Activated effector memory CD4-positive, alpha-beta T cell treated with anti-CD3 and anti-CD28 coated beads, Interleukin-2, amount 50 U/mL, for 16 hours (primary cell): ENCODE data around the gene FPR2.
"Not testable (repeated sequence)": the region's sequence is repeated elsewhere in the genome, so short reads cannot be mapped to it uniquely, and the experiment has no call there.

Source experiments
- DNase-seq: peaks from one replicate; pipeline ENCODE4 v3.0.0-alpha.2; 2020

FPR2 gene, protein sequence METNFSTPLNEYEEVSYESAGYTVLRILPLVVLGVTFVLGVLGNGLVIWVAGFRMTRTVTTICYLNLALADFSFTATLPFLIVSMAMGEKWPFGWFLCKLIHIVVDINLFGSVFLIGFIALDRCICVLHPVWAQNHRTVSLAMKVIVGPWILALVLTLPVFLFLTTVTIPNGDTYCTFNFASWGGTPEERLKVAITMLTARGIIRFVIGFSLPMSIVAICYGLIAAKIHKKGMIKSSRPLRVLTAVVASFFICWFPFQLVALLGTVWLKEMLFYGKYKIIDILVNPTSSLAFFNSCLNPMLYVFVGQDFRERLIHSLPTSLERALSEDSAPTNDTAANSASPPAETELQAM

GRCh38 chr19:51760697-51761356 lies at the start of gene FPR2:
Gene FPR2, plus strand, starts transcription at chr19:51761180. Its CDS starts 7,479 bp downstream, at chr19:51768659.
- DNase-seq: no peak

GRCh38 chr19:51711702-51712101 lies 49.3 kb upstream of the FPR2 start:
- no peak for DNase-seq

- no peak for DNase-seq
Measured at GRCh38 chr19:51712461-51713081, 48.4 kb upstream of the FPR2 start.

- no peak for DNase-seq
Measured at GRCh38 chr19:51713319-51714285, 47.4 kb upstream of the FPR2 start.

DNA sequence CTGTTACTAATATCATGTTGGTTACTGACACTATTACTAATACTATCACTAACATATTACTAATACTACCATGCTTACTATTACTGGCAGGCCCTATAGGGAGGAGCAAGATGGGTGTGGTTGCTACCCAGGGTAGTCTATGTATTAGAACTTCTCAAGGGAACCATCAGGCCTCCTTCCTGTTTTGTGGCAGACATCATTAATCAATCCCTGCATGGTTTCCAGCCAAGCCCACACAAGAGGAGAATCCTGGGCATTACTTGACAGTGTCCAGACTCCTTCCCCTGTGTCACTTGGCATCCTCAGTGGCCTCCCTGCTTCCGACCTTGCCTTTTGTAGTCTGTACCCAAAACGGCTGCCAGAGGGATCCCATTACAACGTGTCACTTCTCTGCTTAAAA lies 46.1 kb upstream of the FPR2 start:
- DNase-seq: no peak

DNA sequence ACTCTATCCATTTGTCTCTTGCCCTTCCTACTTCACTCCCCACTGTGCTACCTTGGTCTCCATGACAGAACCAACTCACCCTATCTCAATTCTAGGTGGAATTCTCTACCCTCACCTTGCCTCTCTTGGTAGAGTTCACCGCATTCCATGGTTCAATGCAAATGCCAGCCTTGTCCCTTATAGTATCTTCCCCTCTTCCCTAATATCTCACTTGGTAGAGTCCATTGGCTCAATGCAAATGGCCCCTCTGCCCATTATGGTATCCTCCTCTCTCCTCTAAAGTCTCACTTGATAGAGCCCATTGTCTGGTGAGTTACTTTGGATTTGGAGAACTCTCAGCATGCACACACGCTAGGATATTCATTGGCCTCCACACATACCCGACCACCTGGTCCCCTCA lies 45.1 kb upstream of the FPR2 start:
- no peak for DNase-seq

DNA sequence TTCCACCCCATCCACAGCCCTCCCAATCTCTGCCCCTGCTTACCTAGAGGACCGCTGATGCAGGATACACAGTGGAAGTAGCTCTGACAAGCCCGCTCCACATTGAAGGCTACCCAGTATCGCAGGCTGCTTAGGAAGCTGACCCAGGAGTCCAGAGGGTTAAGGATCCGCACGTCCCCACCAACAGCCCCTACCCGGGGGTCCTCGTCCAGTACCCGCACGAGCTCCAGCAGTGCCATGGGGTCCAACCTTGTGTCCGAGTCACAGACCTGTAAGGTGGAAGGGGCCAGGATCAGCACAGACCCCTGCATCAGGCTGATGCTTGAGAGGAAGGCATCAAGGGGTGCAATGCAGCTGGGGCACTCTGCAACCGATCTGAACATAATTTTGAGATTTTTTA lies 44.1 kb upstream of the FPR2 start:
- DNase-seq: no peak

DNA sequence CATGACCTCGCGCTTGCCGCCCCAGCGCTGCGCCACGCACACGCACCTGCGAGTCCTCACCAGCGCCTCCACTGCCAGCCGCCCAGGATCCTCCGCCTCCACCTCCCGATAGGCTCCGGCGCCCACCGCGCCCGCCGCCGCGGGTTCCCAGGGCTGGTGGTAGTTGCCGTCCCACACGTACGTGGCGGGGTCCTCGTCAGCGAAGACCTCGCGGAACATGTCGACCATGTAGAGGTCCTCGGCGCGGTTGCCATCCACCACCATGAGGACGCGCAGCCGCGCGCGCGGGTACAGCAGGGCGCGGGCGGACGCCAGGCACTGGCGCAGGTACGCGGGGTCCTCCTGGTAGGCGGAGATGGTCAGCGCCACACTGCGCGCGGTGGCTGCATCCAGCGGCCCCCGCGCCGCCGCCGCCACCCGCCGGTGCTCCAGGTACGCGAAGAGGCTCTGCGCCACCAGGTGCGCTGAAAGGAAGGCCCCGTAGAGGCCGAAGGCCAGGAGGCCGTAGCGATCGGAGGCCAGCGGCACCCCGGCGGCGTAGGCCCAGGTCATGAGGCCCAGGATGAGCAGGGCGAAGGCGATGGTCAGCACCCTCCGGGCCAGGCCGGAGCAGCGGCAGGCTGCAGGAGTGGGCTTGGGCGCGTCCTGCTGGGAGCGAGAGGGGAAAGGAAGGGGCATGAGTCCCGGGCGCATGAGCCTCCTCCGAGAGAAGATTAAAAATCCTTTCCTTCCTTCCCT lies 41.6 kb upstream of the FPR2 start:
- DNase-seq: no peak

DNA sequence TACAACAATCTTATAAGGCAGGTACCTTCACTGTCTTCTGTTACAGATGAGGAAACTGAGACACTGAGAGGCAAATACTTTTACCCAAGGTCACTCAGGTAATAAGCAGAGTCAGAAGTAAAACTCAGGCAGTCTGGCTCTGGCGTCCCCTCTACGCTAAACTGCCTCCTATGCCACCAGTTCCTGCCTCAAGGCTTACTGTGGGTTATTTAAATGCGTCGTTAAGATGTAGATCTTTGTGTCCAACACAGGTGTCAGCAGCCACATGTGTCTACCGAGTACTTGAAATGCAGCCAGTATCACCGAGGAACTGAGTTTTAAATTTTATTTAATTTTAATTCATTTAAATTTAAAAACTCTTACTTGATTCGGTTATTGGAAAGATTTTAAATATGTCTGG lies 39.1 kb upstream of the FPR2 start:
- no peak for DNase-seq

DNA sequence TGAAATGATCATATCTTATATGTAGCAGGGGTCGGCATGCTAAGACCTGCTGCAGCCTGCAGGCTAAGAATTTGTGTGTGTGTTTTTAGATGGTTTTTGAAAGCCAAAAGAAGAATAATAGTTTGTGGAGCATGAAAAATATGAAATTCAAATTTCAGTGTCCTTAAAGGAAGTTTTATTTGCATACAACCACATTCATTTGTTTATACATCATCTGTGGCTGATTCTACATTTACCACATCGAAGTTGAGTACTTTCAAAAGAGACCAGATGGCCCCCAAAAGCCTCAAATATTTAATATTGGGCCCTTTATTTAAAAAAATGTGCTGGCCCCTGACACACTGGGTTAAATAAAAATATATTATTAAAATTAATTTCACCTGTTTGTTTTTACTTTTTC lies 38.5 kb upstream of the FPR2 start:
- DNase-seq: no peak

- DNase-seq: no peak
Measured at GRCh38 chr19:51724543-51724942, 36.4 kb upstream of the FPR2 start.

GRCh38 chr19:51726049-51726448 lies 34.9 kb upstream of the FPR2 start:
- DNase-seq: no peak

DNA sequence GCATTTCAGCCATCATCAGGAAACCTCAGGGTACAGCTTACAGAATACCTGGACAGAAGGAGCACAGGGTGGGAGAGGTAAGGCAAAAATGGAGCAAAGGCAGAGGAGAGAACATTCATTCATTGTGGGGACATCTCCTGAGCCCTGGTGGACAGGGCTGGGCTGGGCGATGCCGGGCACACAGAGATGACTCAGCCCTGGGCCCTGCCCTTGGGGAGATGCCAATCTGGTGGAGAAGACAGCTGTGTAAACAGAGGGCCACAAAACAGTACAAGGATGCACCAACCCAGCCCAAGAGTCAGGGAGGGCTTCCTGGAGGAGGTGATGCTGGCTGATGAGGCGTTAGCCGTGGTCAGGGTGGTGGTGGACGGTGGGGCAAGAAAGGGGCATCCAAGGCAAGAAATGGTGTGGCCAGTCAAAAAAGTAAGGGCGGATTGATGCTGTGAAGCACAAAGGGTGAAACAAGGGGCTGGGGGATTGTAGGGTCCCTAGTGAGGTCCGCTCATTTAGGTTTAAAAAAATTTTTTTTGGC lies 33.6 kb upstream of the FPR2 start:
- DNase-seq: no peak

DNA sequence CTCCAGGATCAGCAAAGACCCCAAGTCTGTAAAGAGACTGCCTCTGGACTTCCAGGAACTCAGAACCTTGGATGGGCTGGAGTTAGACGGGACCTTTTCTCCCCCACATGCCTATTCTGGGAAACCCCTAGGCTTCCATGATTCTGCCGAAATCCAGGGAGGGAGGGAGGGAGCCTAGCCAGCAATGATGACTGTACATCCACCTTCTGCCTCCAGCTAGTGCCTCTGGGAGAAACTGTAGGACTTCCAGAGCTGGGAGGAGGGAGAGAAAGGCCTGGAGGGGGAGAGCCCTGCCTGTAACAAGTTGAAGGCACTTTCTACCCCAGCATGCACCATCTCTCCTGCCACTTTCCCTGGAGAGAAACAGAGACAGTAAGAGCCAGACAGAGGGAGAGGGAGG lies 31.2 kb upstream of the FPR2 start:
- no peak for DNase-seq

DNA sequence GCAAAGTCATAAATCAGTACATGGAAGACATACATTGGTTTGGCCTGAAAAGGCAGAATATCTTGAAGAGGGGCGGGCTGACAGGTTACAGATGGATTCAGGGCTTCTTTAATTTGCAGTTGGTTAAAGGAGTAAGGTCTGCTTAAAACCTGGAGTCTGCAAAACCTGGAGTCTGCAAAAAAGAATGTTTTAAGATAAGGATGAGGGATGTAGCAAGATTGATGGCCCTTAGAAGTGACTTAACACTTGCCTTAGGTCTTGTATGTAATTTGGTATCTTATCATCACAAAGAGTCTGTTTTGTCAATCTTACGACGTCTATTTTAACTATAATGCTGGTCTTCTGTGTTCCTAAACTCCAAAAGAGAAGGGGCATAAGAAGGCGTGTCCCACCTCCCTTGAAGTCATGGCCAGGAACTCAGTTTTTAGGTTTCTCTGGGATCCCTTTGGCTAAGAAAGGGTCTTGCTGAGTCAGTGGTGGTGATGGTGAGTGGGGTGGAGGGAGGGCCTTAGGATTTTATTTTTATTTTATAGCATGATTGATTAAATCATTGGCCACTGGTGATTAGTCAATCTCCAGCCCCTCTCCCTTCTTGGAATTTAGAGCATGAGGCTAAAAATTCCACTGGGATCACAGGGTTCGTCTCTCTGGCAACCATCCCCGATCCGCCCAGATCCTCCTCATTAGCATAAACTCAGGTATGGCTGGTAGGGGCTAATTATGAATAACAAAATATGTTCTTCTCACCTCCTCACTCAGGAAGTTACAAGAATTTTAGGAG lies 27.0 kb upstream of the FPR2 start:
- no peak for DNase-seq

- no peak for DNase-seq
Measured at GRCh38 chr19:51735759-51736449, 25.1 kb upstream of the FPR2 start.

DNA sequence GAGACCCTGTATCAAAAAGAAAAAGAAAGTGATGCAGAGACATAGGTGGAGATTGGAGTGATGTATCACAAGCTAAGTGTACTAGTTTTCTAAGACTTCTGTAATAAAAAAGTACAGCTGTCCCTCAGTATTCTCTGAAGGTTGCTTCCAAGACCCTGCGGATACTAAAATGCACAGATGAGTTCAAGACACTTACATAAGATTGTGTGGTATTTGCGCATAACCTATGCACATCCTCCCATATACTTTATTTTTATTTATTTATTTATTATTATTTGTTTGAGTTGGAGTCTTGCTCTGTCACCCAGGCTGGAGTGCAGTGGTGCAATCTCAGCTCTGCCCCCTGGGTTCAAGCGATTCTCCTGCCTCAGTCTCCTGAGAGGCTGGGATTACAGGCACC lies 23.6 kb upstream of the FPR2 start:
- DNase-seq: no peak

DNA sequence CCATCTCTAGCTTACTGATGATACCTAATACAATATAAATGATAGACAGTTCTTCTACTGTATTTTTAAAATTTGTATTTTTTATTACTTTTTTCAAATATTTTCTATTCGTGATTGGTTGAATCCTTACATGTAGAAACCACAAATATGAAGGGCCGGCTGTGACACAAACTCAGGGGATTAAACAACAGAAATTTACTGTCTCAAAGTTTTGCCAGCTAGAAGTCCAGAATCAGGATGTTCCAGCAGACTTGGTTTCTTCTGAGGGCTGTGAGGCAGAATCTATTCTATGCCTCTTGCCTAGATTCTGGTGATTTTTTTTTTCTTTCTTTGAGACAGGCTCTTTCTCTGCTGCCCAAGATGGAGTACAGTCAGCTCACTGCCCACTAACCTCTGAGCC lies 23.1 kb upstream of the FPR2 start:
- DNase-seq: no peak

GRCh38 chr19:51738523-51738922 lies 22.5 kb upstream of the FPR2 start:
- DNase-seq: not testable (repeated sequence)

DNA sequence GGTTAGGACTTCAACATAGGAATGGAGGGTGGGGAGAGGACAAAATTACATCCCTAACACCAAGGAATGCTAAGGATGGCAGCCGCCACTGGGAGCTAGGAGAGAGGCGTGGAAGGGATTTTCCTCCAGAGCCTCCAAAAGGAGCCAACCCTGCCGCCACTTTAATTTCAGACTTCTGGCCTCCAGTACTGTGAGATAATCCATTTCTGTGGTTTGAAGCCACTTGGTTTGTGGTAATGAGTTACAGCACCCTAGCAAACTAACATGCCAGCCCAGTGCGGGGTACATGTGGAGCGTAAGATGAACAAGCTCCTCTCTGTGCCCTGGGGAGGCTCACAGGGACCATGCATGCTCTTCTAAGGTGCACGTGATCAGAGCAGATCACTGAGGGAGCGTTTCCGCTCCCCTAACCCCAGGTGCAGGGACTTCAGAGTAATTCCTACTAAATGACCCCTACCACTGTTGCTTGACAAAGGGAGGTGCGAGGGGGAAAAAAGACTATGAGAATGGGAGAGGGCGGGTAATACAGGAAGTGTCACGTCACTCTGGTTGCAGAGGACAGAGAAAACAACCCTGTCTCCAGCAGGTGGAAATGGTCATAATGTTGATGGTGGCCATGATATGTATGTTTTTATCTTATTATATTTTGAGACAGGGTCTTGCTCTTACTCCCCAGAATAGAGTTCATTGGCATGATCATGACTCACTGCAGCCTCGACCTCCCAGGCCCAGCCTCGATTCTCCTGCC lies 21.3 kb upstream of the FPR2 start:
- DNase-seq: no peak
